GM12872 (cell line): ENCODE measurements around the gene MBL2.
A peak's percentile ranks its signal among the peaks of the same experiment; 100 is the strongest.

Experiments used
- TF ChIP-seq, protein P1 (sequence below): IDR thresholded peaks from 3 replicates; pipeline ENCODE4 v1.5.1; 2011; ENCODE audit warnings: low read depth, mild to moderate bottlenecking, low read length, moderate library complexity; ENCODE audit not compliant: insufficient read depth

The MBL2 gene

DNA sequence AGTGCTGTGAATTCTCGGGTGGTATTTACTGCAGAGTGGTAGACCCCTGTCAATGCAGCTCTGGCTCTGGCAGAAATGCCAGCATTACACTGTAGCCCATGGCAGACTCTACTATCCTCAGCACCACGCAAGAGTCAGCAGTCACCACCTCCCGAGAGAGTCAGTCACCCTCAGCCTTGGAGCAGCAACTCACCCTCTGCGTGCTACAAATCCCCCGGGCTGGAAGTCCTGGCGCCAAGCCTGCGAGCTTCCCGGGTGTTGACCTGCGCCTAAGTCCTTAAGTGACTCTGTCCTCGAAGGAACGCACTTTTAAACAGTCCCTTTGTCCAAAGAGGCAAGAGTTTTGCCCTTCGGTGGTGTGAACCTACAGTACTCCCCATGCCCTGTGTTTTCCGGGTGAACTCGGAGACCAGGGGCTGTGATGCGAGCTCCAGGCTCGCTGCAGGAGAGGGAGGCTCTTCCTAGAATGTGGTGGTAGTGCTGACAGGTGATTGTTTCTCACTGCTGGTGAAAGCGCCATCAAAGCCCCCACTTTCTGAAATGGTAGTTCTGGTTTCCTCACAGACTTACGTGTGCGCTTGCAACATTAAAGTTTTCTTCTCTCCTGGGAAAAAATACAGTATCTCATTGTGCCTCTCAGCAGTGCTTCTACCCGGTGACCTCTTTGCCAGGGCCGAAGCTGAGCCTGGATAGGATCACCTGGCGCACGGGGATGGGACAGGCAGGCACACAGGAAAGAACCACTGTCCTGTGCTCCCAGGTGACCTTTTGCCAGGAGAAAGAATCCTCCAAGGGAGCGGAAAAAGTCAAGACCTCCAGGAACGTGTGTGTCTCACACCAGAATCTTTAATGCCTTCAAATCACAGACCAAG, 33.1 kb upstream of the MBL2 start:
- TF ChIP-seq, protein P1, sequence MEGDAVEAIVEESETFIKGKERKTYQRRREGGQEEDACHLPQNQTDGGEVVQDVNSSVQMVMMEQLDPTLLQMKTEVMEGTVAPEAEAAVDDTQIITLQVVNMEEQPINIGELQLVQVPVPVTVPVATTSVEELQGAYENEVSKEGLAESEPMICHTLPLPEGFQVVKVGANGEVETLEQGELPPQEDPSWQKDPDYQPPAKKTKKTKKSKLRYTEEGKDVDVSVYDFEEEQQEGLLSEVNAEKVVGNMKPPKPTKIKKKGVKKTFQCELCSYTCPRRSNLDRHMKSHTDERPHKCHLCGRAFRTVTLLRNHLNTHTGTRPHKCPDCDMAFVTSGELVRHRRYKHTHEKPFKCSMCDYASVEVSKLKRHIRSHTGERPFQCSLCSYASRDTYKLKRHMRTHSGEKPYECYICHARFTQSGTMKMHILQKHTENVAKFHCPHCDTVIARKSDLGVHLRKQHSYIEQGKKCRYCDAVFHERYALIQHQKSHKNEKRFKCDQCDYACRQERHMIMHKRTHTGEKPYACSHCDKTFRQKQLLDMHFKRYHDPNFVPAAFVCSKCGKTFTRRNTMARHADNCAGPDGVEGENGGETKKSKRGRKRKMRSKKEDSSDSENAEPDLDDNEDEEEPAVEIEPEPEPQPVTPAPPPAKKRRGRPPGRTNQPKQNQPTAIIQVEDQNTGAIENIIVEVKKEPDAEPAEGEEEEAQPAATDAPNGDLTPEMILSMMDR, result no peak

DNA sequence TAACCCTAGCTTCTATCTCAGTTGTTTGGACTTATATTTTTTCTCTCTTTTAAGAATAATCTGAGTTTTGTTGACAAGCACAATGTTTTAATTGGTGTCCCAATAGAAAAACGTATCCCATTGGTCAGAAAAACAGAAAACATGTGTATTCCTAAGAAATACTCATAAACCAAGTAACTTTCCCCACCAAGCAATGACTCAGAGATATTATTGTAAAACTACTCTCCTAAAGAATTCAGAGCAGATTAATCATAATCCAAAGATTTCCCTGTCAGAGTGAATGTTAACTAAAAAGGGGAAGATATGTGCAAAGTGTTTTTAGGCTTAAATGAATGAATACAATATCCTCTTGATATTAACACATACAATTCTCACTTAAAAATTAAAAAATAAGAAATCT, 29.4 kb upstream of the MBL2 start:
- TF ChIP-seq, protein P1, result no peak

DNA sequence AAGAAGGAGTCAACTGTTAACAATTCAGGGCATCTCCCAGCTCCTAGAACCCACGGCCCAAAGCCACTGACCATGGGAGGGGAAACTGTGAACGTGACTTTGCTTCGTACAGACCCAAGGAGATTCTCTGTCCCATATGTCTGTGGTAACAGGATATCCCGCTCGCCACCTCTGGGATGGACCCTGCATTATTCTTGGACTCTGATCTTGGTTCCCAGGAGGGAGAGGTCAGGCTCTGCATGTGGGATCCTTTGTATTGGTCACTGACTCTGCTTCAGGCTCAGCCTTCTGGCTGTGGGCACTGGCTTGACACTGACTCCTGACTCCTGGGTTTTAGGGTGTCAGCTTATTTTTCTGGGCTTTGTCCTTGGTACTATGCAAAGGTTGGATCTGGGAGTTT, 13.5 kb upstream of the MBL2 start:
- TF ChIP-seq, protein P1, result no peak

DNA sequence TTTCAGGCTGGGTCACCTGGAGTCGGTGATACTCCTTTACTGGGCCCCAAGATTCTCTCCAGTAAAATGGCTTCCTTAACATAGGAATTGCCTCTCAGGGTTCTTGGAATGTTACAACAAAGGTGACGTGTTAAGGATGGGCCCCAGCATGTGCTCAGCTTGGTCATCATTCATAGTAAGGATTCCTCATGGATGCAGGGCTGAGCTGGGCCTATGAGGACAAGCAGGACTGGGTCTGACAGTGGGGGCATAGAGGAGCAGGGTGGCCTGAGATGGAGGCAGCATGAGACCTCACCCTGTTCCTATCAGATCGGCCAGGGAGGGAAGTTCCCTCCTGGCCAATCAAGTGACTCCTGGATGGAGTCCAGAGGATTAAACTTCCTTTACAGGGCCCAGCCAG, 12.8 kb upstream of the MBL2 start:
- TF ChIP-seq, protein P1, result no peak

DNA sequence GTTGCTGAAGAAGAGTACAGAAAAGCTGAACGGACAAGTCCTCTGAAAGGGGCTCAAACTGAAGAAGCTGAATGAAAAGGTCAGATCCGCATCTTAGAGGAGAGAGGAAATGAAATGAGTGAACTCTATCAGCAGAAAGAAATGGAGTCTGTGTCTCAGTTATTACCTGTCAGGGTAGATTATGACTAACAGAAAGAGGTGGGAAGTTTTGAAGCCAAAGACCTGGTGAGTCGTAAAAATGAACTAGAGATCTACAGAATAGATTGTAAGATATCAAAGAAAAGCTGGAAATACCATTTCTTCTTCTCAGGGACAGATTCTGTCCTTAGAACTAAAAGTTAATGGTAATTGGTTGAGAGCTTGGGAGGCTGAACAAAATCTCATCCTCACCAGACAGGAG, 11.1 kb upstream of the MBL2 start:
- TF ChIP-seq, protein P1, result no peak

DNA sequence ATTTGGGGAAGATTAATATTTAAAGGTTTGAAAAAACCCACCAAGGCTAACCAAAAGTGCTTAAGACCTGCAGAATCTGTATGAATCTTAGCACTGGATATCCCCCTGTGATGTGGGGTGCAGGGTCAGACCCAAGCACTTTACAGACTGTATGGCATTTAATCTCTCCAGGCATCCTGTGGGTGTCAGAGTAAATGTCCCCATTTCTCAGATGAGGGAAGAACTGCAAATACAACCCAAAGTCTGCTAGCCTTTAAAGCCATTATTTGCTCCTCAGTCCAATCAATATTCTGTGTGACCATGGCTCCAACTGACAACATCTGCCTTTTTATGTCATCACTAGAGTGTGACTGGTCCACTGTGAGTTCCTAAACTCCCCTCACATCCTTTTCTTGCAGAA, 10.0 kb upstream of the MBL2 start:
- TF ChIP-seq, protein P1, result no peak

DNA sequence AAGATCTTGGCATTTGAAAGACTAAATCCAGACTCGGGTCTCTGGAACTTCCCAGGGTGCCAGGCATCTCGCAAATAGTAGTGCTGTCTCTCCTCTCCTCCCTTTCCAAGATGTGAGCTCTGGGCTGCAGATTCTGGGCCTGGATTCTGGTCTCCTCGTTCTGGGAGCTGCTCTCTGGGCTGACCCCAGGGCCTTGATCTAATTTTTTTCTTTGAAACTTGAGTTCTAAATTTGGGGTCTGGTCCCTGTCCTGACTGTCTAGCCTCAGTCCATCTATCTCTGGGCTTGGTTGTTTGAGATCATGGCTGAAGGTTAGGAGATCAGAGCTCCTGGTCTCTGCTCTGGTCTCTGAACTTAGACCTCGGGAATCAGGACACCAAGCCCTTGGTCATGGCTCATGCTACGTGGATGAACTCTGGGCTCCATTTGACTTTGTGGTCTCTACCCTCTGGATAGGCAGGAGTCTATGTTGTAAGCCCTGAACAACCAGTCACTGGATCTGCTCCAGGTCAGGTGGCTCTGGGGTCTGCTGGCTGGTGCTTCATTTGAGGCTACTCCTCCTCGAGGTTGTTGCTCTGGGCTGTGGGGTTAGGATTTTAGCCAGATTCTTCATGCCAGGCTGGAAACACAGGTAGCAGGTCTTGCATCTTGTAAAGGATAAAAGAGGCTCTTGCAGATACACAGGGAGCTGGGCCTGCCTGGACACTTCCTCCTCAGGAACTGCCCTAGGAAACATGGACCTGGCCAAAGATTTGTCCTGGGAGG, 8.0 kb upstream of the MBL2 start:
- TF ChIP-seq, protein P1, result 0 out of 3 replicates have a peak, but pooled peaks have one; percentile 11
